ENCODE data around the gene NOC4L. TPM values are rescaled to one million over a fixed set of nuclear protein-coding genes. Genes with fewer than 3 reads are reported as not detected.

NOC4L gene
- total RNA-seq, 4 donors from 2014 or later: 7.5 to 13.4 (median 9.5) TPM

GRCh38 chr12:132188451-132188901, 44.2 kb downstream of the NOC4L start:
- Histone ChIP-seq H3K36me3 (no peaks in the 10 kb centered on the region), H3K4me1 (peaks cover 0 to 24% (median 9%) of the 10 kb centered on the region in 3 donors), H3K27ac (peak overlapping the region in 2 of 4 donors; percentile 84), H3K4me3 (peak overlapping the region in 1 of 2 donors; percentile 57), H3K9me3 (peaks cover 0 to 48% (median 0%) of the 10 kb centered on the region in 3 donors), H3K27me3 (no peaks in the 10 kb centered on the region)
- no CpG with 5 or more reads among the region's 21 CpGs for WGBS, 2 donors (ENCODE audit: low coverage in 1 of 2)
- TF ChIP-seq EP300 (IDR thresholded peaks at IDR 0.05): no peak
- no peak for TF ChIP-seq POLR2A (IDR thresholded peaks at IDR 0.05)
- no peak for TF ChIP-seq POLR2AphosphoS5 (IDR thresholded peaks at IDR 0.05)
- no peak for TF ChIP-seq CTCF (IDR thresholded peaks at IDR 0.05)
- no peak for ATAC-seq

- Histone ChIP-seq H3K9me3 (peaks cover 0 to 53% (median 0%) of the 10 kb centered on the region in 3 donors), H3K36me3 (no peaks in the 10 kb centered on the region), H3K27me3 (no peaks in the 10 kb centered on the region), H3K27ac (peak overlapping the region; percentile 30 to 84 (median 82)), H3K4me1 (peaks cover 0 to 24% (median 9%) of the 10 kb centered on the region in 3 donors), H3K4me3 (peak overlapping the region; percentile 32 to 57)
- ATAC-seq: no peak
- 33 to 38% methylated on average over 6 to 8 of the region's 20 CpGs for WGBS, 2 donors (ENCODE audit: low coverage in 1 of 2)
- no peak for TF ChIP-seq CTCF (IDR thresholded peaks at IDR 0.05)
- TF ChIP-seq EP300 (IDR thresholded peaks at IDR 0.05): no peak
- no peak for TF ChIP-seq POLR2AphosphoS5 (IDR thresholded peaks at IDR 0.05)
- no peak for TF ChIP-seq POLR2A (IDR thresholded peaks at IDR 0.05)
Observed at GRCh38 chr12:132188916-132189325, 44.7 kb downstream of the NOC4L start.

GRCh38 chr12:132189378-132190011, 45.2 kb downstream of the NOC4L start:
- no CpG with 5 or more reads among the region's 69 CpGs for WGBS, 2 donors (ENCODE audit: low coverage in 1 of 2)
- peak; percentile 95 for ATAC-seq

GRCh38 chr12:132190012-132190755, 45.9 kb downstream of the NOC4L start:
- peak; percentile 28 for ATAC-seq
- Histone ChIP-seq H3K9me3 (peaks cover 0 to 46% (median 0%) of the 10 kb centered on the region in 3 donors), H3K4me1 (peaks cover 0 to 24% (median 9%) of the 10 kb centered on the region in 3 donors), H3K4me3 (peak overlapping the region; percentile 32 to 57), H3K27me3 (no peaks in the 10 kb centered on the region), H3K27ac (peak overlapping the region in 3 of 4 donors; percentile 81 to 84 (median 84)), H3K36me3 (no peaks in the 10 kb centered on the region)
- peak in 1 of 4 experiments; percentile 13 for TF ChIP-seq CTCF (IDR thresholded peaks at IDR 0.05)
- no peak for TF ChIP-seq POLR2A (IDR thresholded peaks at IDR 0.05)
- TF ChIP-seq POLR2AphosphoS5 (IDR thresholded peaks at IDR 0.05): no peak
- 11% methylated on average over 9 of the region's 59 CpGs; no CpG with 5 or more reads in 1 of the 2 donors for WGBS, 2 donors (ENCODE audit: low coverage in 1 of 2)

More at GRCh38 chr12:132189378-132190011, 45.2 kb downstream of the NOC4L start:
- Histone ChIP-seq H3K9me3 (peaks cover 0 to 53% (median 0%) of the 10 kb centered on the region in 3 donors), H3K27ac (peak overlapping the region; percentile 30 to 84 (median 82)), H3K36me3 (no peaks in the 10 kb centered on the region), H3K4me3 (peak overlapping the region; percentile 32 to 57), H3K27me3 (no peaks in the 10 kb centered on the region), H3K4me1 (peaks cover 0 to 24% (median 9%) of the 10 kb centered on the region in 3 donors)
- TF ChIP-seq EP300 (IDR thresholded peaks at IDR 0.05): no peak
- no peak for TF ChIP-seq POLR2A (IDR thresholded peaks at IDR 0.05)
- TF ChIP-seq CTCF (IDR thresholded peaks at IDR 0.05): peak in 1 of 4 experiments; percentile 11
- peak; percentile 22 for TF ChIP-seq POLR2AphosphoS5 (IDR thresholded peaks at IDR 0.05)
